Testis (tissue), 3 donors: ENCODE measurements around the gene TSSK2. TPM values are rescaled to one million over a fixed set of nuclear protein-coding genes. Genes with fewer than 3 reads are reported as not detected.

Experiments used
- DNase-seq: peaks from one replicate; pipeline ENCODE4 v3.0.0-alpha.2; 2019
- H3K27ac ChIP-seq, 2 donors: fragments of 200-600 bp; sonication (generic); one replicate each; pipeline ENCODE4 v1.5.1; 2019
- H3K27me3 ChIP-seq: fragments of 200-600 bp; sonication (generic); one replicate; pipeline ENCODE4 v1.5.1; 2019
- H3K36me3 ChIP-seq: fragments of 200-600 bp; sonication (generic); one replicate; pipeline ENCODE4 v1.5.1; 2017; ENCODE audit warnings: low read depth; ENCODE audit errors: missing control alignments
- H3K4me1 ChIP-seq: fragments of 200-600 bp; sonication (generic); one replicate; pipeline ENCODE4 v1.5.1; 2019
- H3K4me3 ChIP-seq, 2 donors: fragments of 200-600 bp; sonication (generic); one replicate each; pipeline ENCODE4 v1.5.1; 2017 to 2019
- H3K9me3 ChIP-seq: fragments of 200-600 bp; sonication (generic); one replicate; pipeline ENCODE4 v1.5.1; 2017
- CTCF ChIP-seq, 3 experiments: fragments of 450-650 bp in 2 of 3; fragments of 200-600 bp in 1 of 3; sonication (generic) in 1 of 3; IDR thresholded peaks; one replicate each; pipeline ENCODE4 v1.5.1; 2016 to 2019; ENCODE audit warnings: antibody characterized with exemption in 3 of 3, mild to moderate bottlenecking in 2 of 3, moderate library complexity in 1 of 3
- POLR2A ChIP-seq: fragments of 450-650 bp; IDR thresholded peaks from one replicate; pipeline ENCODE4 v1.6.1; 2017; ENCODE audit warnings: antibody characterized with exemption, mild to moderate bottlenecking, moderate library complexity
- WGBS, 2 donors: methylation state at CpG; one replicate each; pipeline ENCODE4 v1.1.5; 2018; 5-methylcytosine and 5-hydroxymethylcytosine counted together
- intact Hi-C: fragments of 100-400 bp; cut with DNase I; formaldehyde crosslinking; loops from one replicate; pipeline ENCODE4 v1.15.1; 2023; ENCODE audit warnings: low total_unique reads
- polyA plus RNA-seq: library from polyadenylated mRNA; stranded (reverse); fragments of 350-450 nt; fragmentation: Illumina TruSeq; extraction: RNeasy Lipid Tissue Mini Kit (QIAGEN cat#74804); gene quantifications from one replicate; pipeline ENCODE4 v1.2.3, GENCODE V29; 2014; ENCODE audit warnings: low read depth, low replicate concordance; ENCODE audit not compliant: insufficient read depth
- total RNA-seq, 2 donors: library from RNA; depleted of rRNA; stranded (reverse); fragments of >200 nt; gene quantifications; one replicate each; pipeline ENCODE4 v1.2.3, GENCODE V29; 2016

TSSK2 gene
- total and polyA plus RNA-seq, 3 donors from 2014 or later, result 66.0 to 205 (median 188) TPM

DNA sequence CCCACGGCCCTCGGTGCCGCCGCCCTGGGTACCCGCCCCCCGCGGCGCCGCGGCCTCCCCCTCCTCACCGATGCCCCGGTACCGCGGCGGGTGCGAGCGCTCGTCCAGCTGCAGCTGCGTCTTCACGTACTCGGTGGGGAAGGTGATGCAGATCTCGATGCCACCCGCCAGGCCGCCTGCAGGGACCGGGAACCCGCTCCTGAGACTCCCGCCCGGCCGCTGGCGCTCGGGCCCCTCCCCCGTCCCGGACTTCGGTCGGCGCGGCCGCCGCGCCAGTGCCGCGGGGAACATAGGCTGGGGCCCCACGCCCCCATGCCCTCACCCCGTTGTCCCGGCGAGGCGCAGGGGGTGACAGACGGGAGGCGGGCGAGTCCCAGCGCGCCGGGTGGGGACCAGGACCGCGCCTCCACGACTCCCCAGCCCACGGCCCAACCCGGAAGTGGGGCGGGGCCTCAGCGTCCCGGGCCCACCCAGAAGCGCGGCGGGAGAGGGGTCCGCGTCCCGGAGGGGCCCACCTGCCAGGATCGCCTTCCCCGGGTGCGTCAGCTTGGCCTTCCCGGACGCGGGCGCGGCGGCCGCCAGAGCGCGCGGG, 47.1 kb downstream of the TSSK2 start:
- WGBS, 2 donors, result 2% methylated on average over 47 of the region's 80 CpGs; no CpG with 5 or more reads in 1 of the 2 donors
- TF ChIP-seq POLR2A (no peak), CTCF (IDR thresholded peaks at IDR 0.05) (peak in 1 of 3 experiments; percentile 9)
- H3K27me3 ChIP-seq, result no peaks in the 10 kb centered on the region
- H3K4me3 ChIP-seq, result peak overlapping the region; percentile 84 to 91
- no peaks in the 10 kb centered on the region for H3K36me3 ChIP-seq
- no peaks in the 10 kb centered on the region for H3K9me3 ChIP-seq
- intact Hi-C loops, result no loop called here
- DNase-seq, result peak; percentile 28
- H3K27ac ChIP-seq, result peak overlapping the region; percentile 39 to 95
- H3K4me1 ChIP-seq, result peaks cover 28% of the 10 kb centered on the region

DNA sequence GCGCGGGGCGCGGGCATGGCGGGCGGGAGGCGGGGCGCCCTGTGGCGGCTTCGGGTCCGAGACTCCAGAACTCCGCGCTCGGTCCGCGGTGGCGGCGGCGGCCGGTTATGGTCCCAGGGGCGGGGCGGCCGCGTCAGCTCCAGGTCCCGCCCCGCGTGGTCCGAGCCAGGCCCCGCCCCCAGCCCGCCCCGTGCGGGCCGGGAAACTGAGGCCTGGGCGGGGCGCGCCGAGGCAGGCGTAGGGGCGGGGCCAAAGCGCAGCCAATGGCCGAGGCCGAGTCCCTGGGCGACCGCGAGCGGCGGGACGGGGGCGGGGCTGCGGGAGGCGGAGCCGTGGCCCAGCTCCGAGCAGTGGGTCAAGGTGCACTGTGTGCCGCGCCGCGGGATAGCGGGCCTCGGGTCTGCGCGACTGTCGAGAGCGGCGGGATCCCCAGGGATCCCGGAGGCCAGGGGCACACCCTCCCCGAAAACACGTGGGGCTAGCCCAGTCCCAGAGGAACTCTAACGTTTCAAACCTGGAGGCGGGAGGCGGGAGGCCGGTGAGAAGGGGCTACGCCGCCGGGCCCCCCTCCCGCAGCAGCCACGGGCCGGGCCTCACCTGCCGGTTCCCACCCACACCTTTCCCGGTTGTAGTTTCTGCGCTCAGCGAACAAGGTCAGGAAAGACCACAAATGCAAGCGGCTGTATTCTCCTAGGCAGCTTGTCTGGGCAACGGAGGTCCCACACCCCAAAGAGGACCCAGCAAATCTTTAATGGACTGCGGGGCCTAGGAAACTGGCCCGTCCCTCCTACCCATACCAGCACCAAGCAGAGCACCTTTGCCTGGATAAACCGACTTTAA, 47.8 kb downstream of the TSSK2 start, which contains the start of gene SLC25A1:
SLC25A1 (minus strand) TSS at position 80 of the 840 bp plus-strand sequence; CDS start at position 17, 63 bp downstream.
- Histone ChIP-seq H3K27me3 (no peaks in the 10 kb centered on the region), H3K4me1 (peaks cover 24% of the 10 kb centered on the region), H3K27ac (peak within 1 kb of the TSS; percentile 59 to 95), H3K4me3 (peak within 1 kb of the TSS; percentile 84 to 91), H3K36me3 (no peaks in the 10 kb centered on the region), H3K9me3 (no peaks in the 10 kb centered on the region)
- peak; percentile 93 for DNase-seq
- intact Hi-C loops, result no loop called here
- 0 to 1% methylated on average over 5 to 23 of the region's 86 CpGs for WGBS, 2 donors
- TF ChIP-seq CTCF (IDR thresholded peaks at IDR 0.05) (no peak), POLR2A (no peak)

- peak overlapping the region; percentile 59 to 95 for H3K27ac ChIP-seq
- WGBS, 2 donors, result 15 to 36% methylated on average over 7 to 15 of the region's 15 CpGs
- no peaks in the 10 kb centered on the region for H3K36me3 ChIP-seq
- peaks cover 17% of the 10 kb centered on the region for H3K4me1 ChIP-seq
- H3K9me3 ChIP-seq, result no peaks in the 10 kb centered on the region
- H3K27me3 ChIP-seq, result no peaks in the 10 kb centered on the region
- TF ChIP-seq CTCF (IDR thresholded peaks at IDR 0.05) (peak; percentile 52 to 58 (median 58)), POLR2A (no peak)
- peak overlapping the region in 1 of 2 donors; percentile 91 for H3K4me3 ChIP-seq
- intact Hi-C loops, result no loop called here
- DNase-seq, result peak; percentile 84
Observed at GRCh38 chr22:19179497-19180048, 48.5 kb downstream of the TSSK2 start.

DNA sequence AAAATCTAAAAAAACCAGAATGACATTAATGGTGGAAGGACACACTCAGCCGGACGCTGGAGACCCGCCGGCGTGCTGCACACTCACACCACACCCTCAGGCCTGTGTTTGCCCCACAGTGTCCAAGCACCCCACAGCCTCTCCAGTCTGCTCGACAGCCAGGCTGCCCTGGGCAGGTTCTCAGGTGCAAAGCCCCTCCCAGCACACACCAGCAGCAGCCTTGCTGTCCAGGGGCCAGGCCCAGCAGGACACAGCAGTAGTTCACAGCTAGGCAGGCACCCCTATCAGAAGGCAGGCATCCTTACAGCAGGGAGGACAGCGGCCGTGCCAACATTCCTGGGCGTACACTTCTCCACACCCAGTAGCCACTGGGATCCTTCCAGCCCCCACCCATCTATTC, 49.1 kb downstream of the TSSK2 start:
- Histone ChIP-seq H3K4me3 (no peak overlapping the region), H3K27me3 (no peaks in the 10 kb centered on the region), H3K9me3 (no peaks in the 10 kb centered on the region), H3K4me1 (peaks cover 17% of the 10 kb centered on the region), H3K27ac (peak overlapping the region in 1 of 2 donors; percentile 95), H3K36me3 (no peaks in the 10 kb centered on the region)
- WGBS, 2 donors, result 90% methylated on average over 8 to 9 of the region's 9 CpGs
- TF ChIP-seq CTCF (IDR thresholded peaks at IDR 0.05) (no peak), POLR2A (no peak)
- DNase-seq, result no peak
- intact Hi-C loops, result no loop called here
